Urothelium cell line (cell line): ENCODE measurements around the gene TSPEAR.
"Not testable (repeated sequence)": the region's sequence is repeated elsewhere in the genome, so short reads cannot be mapped to it uniquely, and the experiment has no call there.

Experiments
- DNase-seq: peaks from one replicate; pipeline ENCODE4 v3.0.0; 2011; ENCODE audit warnings: low spot score, mixed read lengths
- FAIRE-seq: peaks from 2 replicates; lab custom pipeline; 2011; peaks lifted over from hg19 to GRCh38; lab: Jason Lieb, UNC

The TSPEAR gene

GRCh38 chr21:44686843-44687561, 24.4 kb downstream of the TSPEAR start:
- no peak for DNase-seq
- FAIRE-seq = no peak

- DNase-seq = no peak
- no peak for FAIRE-seq
These were observed 25.2 kb downstream of the TSPEAR start for GRCh38 chr21:44686000-44686781.

GRCh38 chr21:44685050-44685449, 26.3 kb downstream of the TSPEAR start:
- not testable (repeated sequence) for FAIRE-seq

GRCh38 chr21:44684483-44684882, 26.9 kb downstream of the TSPEAR start:
- DNase-seq = no peak
- no peak for FAIRE-seq

More at GRCh38 chr21:44685050-44685449, 26.3 kb downstream of the TSPEAR start:
- not testable (repeated sequence) for DNase-seq

GRCh38 chr21:44684077-44684476, 27.3 kb downstream of the TSPEAR start:
- DNase-seq (no peak), FAIRE-seq (no peak)

GRCh38 chr21:44682580-44683151, 28.7 kb downstream of the TSPEAR start:
- FAIRE-seq (no peak), DNase-seq (no peak)

GRCh38 chr21:44681861-44682579, 29.4 kb downstream of the TSPEAR start, which contains the start of gene KRTAP12-1:
Gene KRTAP12-1, minus strand, starts transcription at chr21:44682163. Its CDS starts 40 bp downstream, at chr21:44682123.
- FAIRE-seq (no peak), DNase-seq (no peak)

GRCh38 chr21:44681152-44681551, 30.2 kb downstream of the TSPEAR start:
- no peak for DNase-seq
- FAIRE-seq = no peak

- DNase-seq = no peak
- FAIRE-seq = no peak
These were observed 33.5 kb downstream of the TSPEAR start for GRCh38 chr21:44677881-44678280.

GRCh38 chr21:44671911-44672310, 39.5 kb downstream of the TSPEAR start:
- DNase-seq (no peak), FAIRE-seq (no peak)

- no peak for DNase-seq
- FAIRE-seq = no peak
These were observed 40.5 kb downstream of the TSPEAR start for GRCh38 chr21:44670642-44671432.

- DNase-seq (no peak), FAIRE-seq (no peak)
These were observed 43.8 kb downstream of the TSPEAR start for GRCh38 chr21:44667612-44668011.

- FAIRE-seq = no peak
- no peak for DNase-seq
These were observed 44.7 kb downstream of the TSPEAR start, which contains the start of gene KRTAP12-2 for GRCh38 chr21:44666401-44667320. Gene KRTAP12-2, minus strand, starts transcription at chr21:44666927. Its CDS starts 41 bp downstream, at chr21:44666886.

- FAIRE-seq = no peak
These were observed 46.7 kb downstream of the TSPEAR start for GRCh38 chr21:44664691-44665090.

GRCh38 chr21:44661567-44661966, 49.8 kb downstream of the TSPEAR start:
- not testable (repeated sequence) for DNase-seq, FAIRE-seq

More at GRCh38 chr21:44664691-44665090, 46.7 kb downstream of the TSPEAR start:
- DNase-seq = no peak

GRCh38 chr21:44658913-44659595, 52.3 kb downstream of the TSPEAR start:
- DNase-seq (no peak), FAIRE-seq (no peak)

GRCh38 chr21:44658541-44658910, 52.8 kb downstream of the TSPEAR start:
- DNase-seq = no peak
- FAIRE-seq = no peak
